ENCODE measurements around the gene FER.

DNA sequence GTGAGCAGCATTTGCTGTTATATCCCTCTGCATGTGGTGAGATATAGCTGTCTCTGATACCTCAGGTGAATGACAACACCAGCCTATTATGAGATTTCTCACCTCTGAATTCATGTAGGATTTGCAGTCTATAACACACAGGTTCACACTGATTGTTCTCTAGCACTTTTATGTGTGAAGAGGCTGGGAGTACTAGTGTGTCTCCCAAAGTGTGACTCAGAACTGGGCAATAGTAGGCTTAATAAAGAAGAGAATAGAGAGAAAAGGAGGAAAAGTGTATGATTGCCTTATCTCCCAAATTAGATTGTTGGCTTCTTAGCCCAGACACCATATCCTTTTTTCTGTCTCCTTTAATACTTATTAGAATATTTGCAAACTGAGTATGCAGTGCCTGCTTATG lies 430.1 kb downstream of the FER start:
- TF ChIP-seq, protein P1, sequence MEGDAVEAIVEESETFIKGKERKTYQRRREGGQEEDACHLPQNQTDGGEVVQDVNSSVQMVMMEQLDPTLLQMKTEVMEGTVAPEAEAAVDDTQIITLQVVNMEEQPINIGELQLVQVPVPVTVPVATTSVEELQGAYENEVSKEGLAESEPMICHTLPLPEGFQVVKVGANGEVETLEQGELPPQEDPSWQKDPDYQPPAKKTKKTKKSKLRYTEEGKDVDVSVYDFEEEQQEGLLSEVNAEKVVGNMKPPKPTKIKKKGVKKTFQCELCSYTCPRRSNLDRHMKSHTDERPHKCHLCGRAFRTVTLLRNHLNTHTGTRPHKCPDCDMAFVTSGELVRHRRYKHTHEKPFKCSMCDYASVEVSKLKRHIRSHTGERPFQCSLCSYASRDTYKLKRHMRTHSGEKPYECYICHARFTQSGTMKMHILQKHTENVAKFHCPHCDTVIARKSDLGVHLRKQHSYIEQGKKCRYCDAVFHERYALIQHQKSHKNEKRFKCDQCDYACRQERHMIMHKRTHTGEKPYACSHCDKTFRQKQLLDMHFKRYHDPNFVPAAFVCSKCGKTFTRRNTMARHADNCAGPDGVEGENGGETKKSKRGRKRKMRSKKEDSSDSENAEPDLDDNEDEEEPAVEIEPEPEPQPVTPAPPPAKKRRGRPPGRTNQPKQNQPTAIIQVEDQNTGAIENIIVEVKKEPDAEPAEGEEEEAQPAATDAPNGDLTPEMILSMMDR (IDR thresholded peaks at IDR 0.05; ENCODE audit: low read depth, low read length, poor library complexity, severe bottlenecking), result no peak
- TF ChIP-seq EZH2phosphoT487 (IDR thresholded peaks at IDR 0.05; ENCODE audit: borderline replicate concordance, low read length), result no peak
